ENCODE results near the gene IGFBP1.
"Not testable (repeated sequence)": the region's sequence is repeated elsewhere in the genome, so short reads cannot be mapped to it uniquely, and the experiment has no call there.

- not testable (repeated sequence) for TF ChIP-seq RBM15 (IDR thresholded peaks at IDR 0.05; ENCODE audit: insufficient read depth, low read length); GATAD2A (IDR thresholded peaks at IDR 0.05); FOSL1 (tag; conservative IDR thresholded peaks at IDR 0.05); REST (IDR thresholded peaks at IDR 0.05; ENCODE audit: borderline replicate concordance); REST (CRISPR knock-in tag; IDR thresholded peaks at IDR 0.05; ENCODE audit: low read depth)
Observed at GRCh38 chr7:45853491-45853890, 34.8 kb upstream of the IGFBP1 start.

Data from K562 (cell line).